Measurements from ENCODE around the gene SPTBN1.
A peak's percentile ranks its signal among the peaks of the same experiment; 100 is the strongest.

Gene SPTBN1

GRCh38 chr2:54455563-54456361 is at the start of gene SPTBN1:
SPTBN1 (plus strand) TSS chr2:54456327; CDS start chr2:54526419, 70,092 bp downstream.
- peak; percentile 77 for DNase-seq

GRCh38 chr2:54407693-54408092 is 48.4 kb upstream of the SPTBN1 start:
- DNase-seq, result no peak

GRCh38 chr2:54408288-54408687 is 47.8 kb upstream of the SPTBN1 start:
- no peak for DNase-seq

GRCh38 chr2:54409752-54410151 is 46.4 kb upstream of the SPTBN1 start:
- DNase-seq, result no peak

GRCh38 chr2:54411801-54412354 is 44.2 kb upstream of the SPTBN1 start:
- DNase-seq, result no peak

GRCh38 chr2:54416166-54416813 is 39.8 kb upstream of the SPTBN1 start:
- DNase-seq, result no peak

- DNase-seq, result no peak
Observed at GRCh38 chr2:54416938-54417337, 39.2 kb upstream of the SPTBN1 start.

GRCh38 chr2:54417577-54417976 is 38.5 kb upstream of the SPTBN1 start:
- DNase-seq, result no peak

- DNase-seq, result no peak
Observed at GRCh38 chr2:54419388-54419787, 36.7 kb upstream of the SPTBN1 start.

GRCh38 chr2:54419855-54420523 is 36.1 kb upstream of the SPTBN1 start:
- no peak for DNase-seq

- DNase-seq, result no peak
Observed at GRCh38 chr2:54420524-54421172, 35.5 kb upstream of the SPTBN1 start.

- DNase-seq, result no peak
Observed at GRCh38 chr2:54422072-54422581, 34.0 kb upstream of the SPTBN1 start.

- no peak for DNase-seq
Observed at GRCh38 chr2:54423213-54423612, 32.9 kb upstream of the SPTBN1 start.

GRCh38 chr2:54424555-54425163 is 31.5 kb upstream of the SPTBN1 start:
- no peak for DNase-seq

- no peak for DNase-seq
Observed at GRCh38 chr2:54428108-54428831, 27.9 kb upstream of the SPTBN1 start.

GRCh38 chr2:54429054-54429453 is 27.1 kb upstream of the SPTBN1 start:
- DNase-seq, result no peak

GRCh38 chr2:54429811-54430551 is 26.1 kb upstream of the SPTBN1 start:
- no peak for DNase-seq

- DNase-seq, result no peak
Observed at GRCh38 chr2:54430649-54431048, 25.5 kb upstream of the SPTBN1 start.

- no peak for DNase-seq
Observed at GRCh38 chr2:54432251-54433015, 23.7 kb upstream of the SPTBN1 start.

- no peak for DNase-seq
Observed at GRCh38 chr2:54434229-54434628, 21.9 kb upstream of the SPTBN1 start.
